GM12878 (cell line): ENCODE measurements around the gene HEXIM1. TPM values are rescaled to one million over a fixed set of nuclear protein-coding genes. Genes with fewer than 3 reads are reported as not detected.

Source experiments
- BACH1 ChIP-seq: fragments of 450-650 bp; IDR thresholded peaks from 2 replicates; pipeline ENCODE4 v1.6.1; 2017; ENCODE audit warnings: mild to moderate bottlenecking, borderline replicate concordance
- CEBPZ ChIP-seq: fragments of 150-350 bp; IDR thresholded peaks from 2 replicates; pipeline ENCODE4 v1.6.1; 2016; ENCODE audit warnings: low read depth, low read length
- CHD2 ChIP-seq: IDR thresholded peaks from 2 replicates; pipeline ENCODE4 v1.6.1; 2011; ENCODE audit warnings: low read depth, low read length, improper control_type of control experiment, borderline replicate concordance
- CREM ChIP-seq: IDR thresholded peaks from 2 replicates; pipeline ENCODE4 v1.6.1; 2014; ENCODE audit warnings: antibody characterized with exemption, low read depth
- EED ChIP-seq: sonication (generic); IDR thresholded peaks from 2 replicates; pipeline ENCODE4 v1.6.1; 2016; ENCODE audit warnings: antibody characterized with exemption, low read depth
- FOS ChIP-seq: IDR thresholded peaks from 3 replicates; pipeline ENCODE4 v1.6.1; 2011; ENCODE audit warnings: borderline replicate concordance; ENCODE audit not compliant: insufficient read length; ENCODE audit errors: extremely low read depth
- HDAC2 ChIP-seq: fragments of 200-600 bp; sonication (generic); IDR thresholded peaks from 2 replicates; pipeline ENCODE4 v1.6.1; 2017
- IRF4 ChIP-seq: IDR thresholded peaks from 2 replicates; pipeline ENCODE4 v1.6.1; 2011; ENCODE audit warnings: low read depth, low read length
- KAT2A ChIP-seq: conservative IDR thresholded peaks from 2 replicates; pipeline ENCODE4 v1.6.1; 2011; ENCODE audit warnings: low read depth, low read length; ENCODE audit not compliant: control insufficient read depth
- MTA2 ChIP-seq: fragments of 450-650 bp; IDR thresholded peaks from 2 replicates; pipeline ENCODE4 v1.6.1; 2016; ENCODE audit warnings: low read depth, mild to moderate bottlenecking, moderate library complexity
- NBN ChIP-seq: fragments of 450-650 bp; IDR thresholded peaks from 2 replicates; pipeline ENCODE4 v1.6.1; 2016
- NFIC ChIP-seq: IDR thresholded peaks from 2 replicates; pipeline ENCODE4 v1.6.1; 2012; ENCODE audit warnings: low read depth, mild to moderate bottlenecking, inconsistent platforms, low read length, moderate library complexity
- POLR2A ChIP-seq: IDR thresholded peaks from 2 replicates; pipeline ENCODE4 v1.6.1; 2011; ENCODE audit warnings: low read depth, mild to moderate bottlenecking, low read length
- RBBP5 ChIP-seq: fragments of 200-600 bp; sonication (generic); conservative IDR thresholded peaks from 2 replicates; pipeline ENCODE4 v1.6.1; 2016
- RFX5 ChIP-seq: IDR thresholded peaks from 2 replicates; pipeline ENCODE4 v1.6.1; 2011; ENCODE audit warnings: low read depth, low read length, improper control_type of control experiment
- RUNX3 ChIP-seq: IDR thresholded peaks from 2 replicates; pipeline ENCODE4 v1.6.1; 2012; ENCODE audit warnings: low read length, inconsistent platforms
- SMC3 ChIP-seq: IDR thresholded peaks from 2 replicates; pipeline ENCODE4 v1.6.1; 2011; ENCODE audit warnings: low read length, improper control_type of control experiment, borderline replicate concordance
- ZBTB40 ChIP-seq: fragments of 450-650 bp; IDR thresholded peaks from 2 replicates; pipeline ENCODE4 v1.6.1; 2016; ENCODE audit warnings: mild to moderate bottlenecking, moderate library complexity, borderline replicate concordance
- ZNF24 ChIP-seq: fragments of 450-650 bp; IDR thresholded peaks from 2 replicates; pipeline ENCODE4 v1.6.1; 2017; ENCODE audit warnings: antibody characterized with exemption, mild to moderate bottlenecking
- ZNF384 ChIP-seq: IDR thresholded peaks from 2 replicates; pipeline ENCODE4 v1.6.1; 2012; ENCODE audit warnings: low read depth, mild to moderate bottlenecking, low read length, improper control_type of control experiment, borderline replicate concordance
- ZNF687 ChIP-seq: fragments of 450-650 bp; IDR thresholded peaks from 2 replicates; pipeline ENCODE4 v1.6.1; 2017; ENCODE audit warnings: mild to moderate bottlenecking, moderate library complexity
- polyA plus RNA-seq, 11 experiments: library from polyadenylated mRNA; depleted of rRNA in 4 of 11; unstranded in 6 of 11; stranded (reverse) in 5 of 11; fragments of >200 nt; fragmentation: Nextera tagmentation in 4 of 11; fragmentation: Illumina TruSeq in 1 of 11; extraction: Ambion mirVana in 4 of 11; extraction: Trizol in 1 of 11; gene quantifications; 1 replicate in 1 of 11; 2 replicates in 10 of 11; pipeline versions ENCODE4 v1.2.1 to v1.2.3, GENCODE V29; 2011 to 2016; ENCODE audit warnings: inconsistent platforms in 2 of 11, missing spikeins in 2 of 11, low read depth in 1 of 11
- total RNA-seq, 4 experiments: library from RNA; depleted of rRNA in 3 of 4; stranded (reverse); fragments of >200 nt in 3 of 4; fragmentation: Illumina TruSeq in 1 of 4; extraction: Trizol in 1 of 4; gene quantifications; 2 replicates each; pipeline versions ENCODE4 v1.2.1 to v1.2.3, GENCODE V29; 2013 to 2021

HEXIM1 gene
- total and polyA plus RNA-seq, 10 of the 15 experiments (the other 5 are each of a cell fraction or from before 2014, with no cell fraction given): 1.9 to 24.1 (median 9.0) TPM

GRCh38 chr17:45135192-45135977 lies 12.9 kb upstream of the HEXIM1 start, which contains the start of gene ACBD4 (continued):
- TF ChIP-seq ZBTB40: no peak
- no peak for TF ChIP-seq HDAC2
- TF ChIP-seq RUNX3: peak; percentile 53; the same call in 1 of the 2 replicates
- TF ChIP-seq ZNF384: no peak
- TF ChIP-seq ZNF24: peak; percentile 31; the same call in 1 of the 2 replicates
- no peak for TF ChIP-seq NFIC
- TF ChIP-seq KAT2A: no peak
- TF ChIP-seq RBBP5: no peak
- 0 out of 2 replicates have a peak, but pooled peaks have one; percentile 22 for TF ChIP-seq EED
- peak; percentile 61; the same call in 1 of the 2 replicates for TF ChIP-seq CHD2
- peak; percentile 49 for TF ChIP-seq FOS
- TF ChIP-seq CEBPZ: no peak
- TF ChIP-seq CREM: peak; percentile 69
- TF ChIP-seq ZNF687: 0 out of 2 replicates have a peak, but pooled peaks have one; percentile 32
- TF ChIP-seq NBN: peak; percentile 84
- no peak for TF ChIP-seq BACH1
- peak; percentile 73 for TF ChIP-seq POLR2A
- no peak for TF ChIP-seq MTA2
- peak; percentile 83 for TF ChIP-seq RFX5
- peak; percentile 99 for TF ChIP-seq SMC3
- 0 out of 2 replicates have a peak, but pooled peaks have one; percentile 39 for TF ChIP-seq IRF4
